GM12878 (cell line): ENCODE results near the gene CHD9. TPM values are rescaled to one million over a fixed set of nuclear protein-coding genes. Genes with fewer than 3 reads are reported as not detected.

ENCODE experiments used
- CUX1 ChIP-seq: IDR thresholded peaks from 2 replicates; pipeline ENCODE4 v1.6.1; 2012; ENCODE audit warnings: improper control_type of control experiment, low read depth, low read length; ENCODE audit not compliant: insufficient replicate concordance
- EP300 ChIP-seq, 2 experiments: fragments of 150-350 bp in 1 of 2; IDR thresholded peaks; 2 replicates each; pipeline ENCODE4 v1.6.1; 2011 to 2012; ENCODE audit warnings: low read depth in 2 of 2, low read length in 2 of 2, borderline replicate concordance in 1 of 2, improper control_type of control experiment in 1 of 2, inconsistent platforms in 1 of 2; ENCODE audit not compliant: control insufficient read depth in 1 of 2
- ETV6 ChIP-seq, 2 experiments: fragments of 450-650 bp in 1 of 2; IDR thresholded peaks in 1 of 2; conservative IDR thresholded peaks in 1 of 2; 2 replicates each; pipeline ENCODE4 v1.6.1; 2014; ENCODE audit warnings: antibody characterized with exemption in 1 of 2, borderline replicate concordance in 1 of 2, low read depth in 1 of 2, mild to moderate bottlenecking in 1 of 2, moderate library complexity in 1 of 2
- KAT2A ChIP-seq: conservative IDR thresholded peaks from 2 replicates; pipeline ENCODE4 v1.6.1; 2011; ENCODE audit warnings: low read depth, low read length; ENCODE audit not compliant: control insufficient read depth
- MEF2A ChIP-seq: IDR thresholded peaks from 2 replicates; pipeline ENCODE4 v1.6.1; 2011; ENCODE audit warnings: low read depth, mild to moderate bottlenecking, low read length, moderate library complexity; ENCODE audit not compliant: insufficient read depth
- MTA3 ChIP-seq: IDR thresholded peaks from 2 replicates; pipeline ENCODE4 v1.6.1; 2012; ENCODE audit warnings: low read length, inconsistent platforms, borderline replicate concordance
- NBN ChIP-seq: fragments of 450-650 bp; IDR thresholded peaks from 2 replicates; pipeline ENCODE4 v1.6.1; 2016
- NFXL1 ChIP-seq: fragments of 450-650 bp; IDR thresholded peaks from 2 replicates; pipeline ENCODE4 v1.6.1; 2017; ENCODE audit warnings: antibody characterized with exemption, mild to moderate bottlenecking, borderline replicate concordance
- POLR2A ChIP-seq: IDR thresholded peaks from 2 replicates; pipeline ENCODE4 v1.6.1; 2011; ENCODE audit warnings: low read depth, mild to moderate bottlenecking, low read length
- POLR2AphosphoS5 ChIP-seq: IDR thresholded peaks from 2 replicates; pipeline ENCODE4 v1.6.1; 2011; ENCODE audit warnings: mild to moderate bottlenecking, low read length, inconsistent platforms
- POU2F2 ChIP-seq: IDR thresholded peaks from 3 replicates; pipeline ENCODE4 v1.6.1; 2011; ENCODE audit warnings: low read depth, mild to moderate bottlenecking, low read length, borderline replicate concordance
- PRDM15 ChIP-seq: fragments of 450-650 bp; formaldehyde crosslinking; IDR thresholded peaks from 2 replicates; pipeline ENCODE4 v1.4.0; 2020; ENCODE audit warnings: mild to moderate bottlenecking, moderate library complexity
- SMAD5 ChIP-seq: IDR thresholded peaks from 2 replicates; pipeline ENCODE4 v1.6.1; 2016; ENCODE audit warnings: antibody characterized with exemption, low read depth
- SREBF2 ChIP-seq: IDR thresholded peaks from 2 replicates; pipeline ENCODE4 v1.6.1; 2012; ENCODE audit warnings: mild to moderate bottlenecking, low read length
- ZBTB4 ChIP-seq: fragments of 450-650 bp; formaldehyde crosslinking; IDR thresholded peaks from 2 replicates; pipeline ENCODE4 v1.4.0; 2022; ENCODE audit warnings: mild to moderate bottlenecking, moderate library complexity
- ZNF384 ChIP-seq: IDR thresholded peaks from 2 replicates; pipeline ENCODE4 v1.6.1; 2012; ENCODE audit warnings: low read depth, mild to moderate bottlenecking, low read length, improper control_type of control experiment, borderline replicate concordance
- polyA plus RNA-seq, 11 experiments: library from polyadenylated mRNA; depleted of rRNA in 4 of 11; unstranded in 6 of 11; stranded (reverse) in 5 of 11; fragments of >200 nt; fragmentation: Nextera tagmentation in 4 of 11; fragmentation: Illumina TruSeq in 1 of 11; extraction: Ambion mirVana in 4 of 11; extraction: Trizol in 1 of 11; gene quantifications; 1 replicate in 1 of 11; 2 replicates in 10 of 11; pipeline versions ENCODE4 v1.2.1 to v1.2.3, GENCODE V29; 2011 to 2016; ENCODE audit warnings: inconsistent platforms in 2 of 11, missing spikeins in 2 of 11, low read depth in 1 of 11
- total RNA-seq, 4 experiments: library from RNA; depleted of rRNA in 3 of 4; stranded (reverse); fragments of >200 nt in 3 of 4; fragmentation: Illumina TruSeq in 1 of 4; extraction: Trizol in 1 of 4; gene quantifications; 2 replicates each; pipeline versions ENCODE4 v1.2.1 to v1.2.3, GENCODE V29; 2013 to 2021

The CHD9 gene
- total and polyA plus RNA-seq, 10 of the 15 experiments (the other 5 are each of a cell fraction or from before 2014, with no cell fraction given), result 29.2 to 95.7 (median 54.3) TPM

- no peak for TF ChIP-seq CUX1
- peak; percentile 76 for TF ChIP-seq POLR2AphosphoS5
- no peak for TF ChIP-seq SMAD5
- no peak for TF ChIP-seq MEF2A
- TF ChIP-seq MTA3, result no peak
- TF ChIP-seq ZNF384, result no peak
- peak; percentile 87 for TF ChIP-seq NBN
- no peak for TF ChIP-seq NFXL1
- TF ChIP-seq KAT2A, result no peak
- TF ChIP-seq POLR2A, result peak; percentile 65
- TF ChIP-seq PRDM15 (CRISPR knock-in tag), result no peak
- no peak for TF ChIP-seq SREBF2
- TF ChIP-seq POU2F2, result peak; percentile 86; the same call in 2 of the 3 replicates
- TF ChIP-seq EP300 (IDR thresholded peaks at IDR 0.05; ENCODE audit: borderline replicate concordance in 1 of 2, control insufficient read depth in 1 of 2, low read depth in 2 of 2, low read length in 2 of 2), result peak; percentile 60 to 74; a peak in 3 of 4 replicates
- TF ChIP-seq ETV6 (conservative IDR thresholded peaks at IDR 0.05 in 1 of 2, IDR thresholded peaks at IDR 0.05 in 1 of 2; ENCODE audit: borderline replicate concordance in 1 of 2, low read depth in 1 of 2), result peak in 1 of 2 experiments; percentile 80; a peak in 2 of 4 replicates
- TF ChIP-seq ZBTB4, result no peak
These were observed 43.9 kb downstream of the CHD9 start (continued) for GRCh38 chr16:53098526-53099317.
